K562 (cell line): ENCODE measurements around the gene MYO18A. TPM values are rescaled to one million over a fixed set of nuclear protein-coding genes. Genes with fewer than 3 reads are reported as not detected.
A peak's percentile ranks its signal among the peaks of the same experiment; 100 is the strongest.

Experiments
- ATAC-seq: fragments of 200-7000 bp; cut with Tn5 transposase; 3 replicates; pipeline ENCODE4 v1.9.1; 2020; ENCODE audit warnings: moderate library complexity
- BruUV-seq: library from RNA; stranded (reverse); fragments of 400-500 nt; replicated peaks from 2 replicates; lab custom pipeline; 2021; lab: Mats Ljungman, UMichigan
- CTCF ChIA-PET: fragments of 300-600 bp; formaldehyde crosslinking; extraction: SDS; loops from one replicate; lab custom pipeline; 2021; ENCODE audit warnings: low intra/inter-chr PET ratio; lab: Yijun Ruan, JAX
- POLR2A ChIA-PET: fragments of 300-600, 350-650 bp; sonication (Branson Sonifier 250); formaldehyde crosslinking; extraction: SDS; loops from one replicate; lab custom pipeline; 2021; ENCODE audit warnings: antibody characterized with exemption, inconsistent platforms; lab: Yijun Ruan, JAX
- DNase-seq, 4 experiments: peaks; one replicate each; pipeline versions ENCODE4 v3.0.0 to v3.0.0-alpha.2; 2011 to 2018; ENCODE audit warnings: low spot score in 3 of 4, mixed read lengths in 3 of 4; ENCODE audit errors: extremely low read depth in 1 of 4
- FAIRE-seq: peaks from 2 replicates; lab custom pipeline; 2011; peaks lifted over from hg19 to GRCh38; lab: Jason Lieb, UNC
- H2AFZ ChIP-seq: 2 replicates; pipeline ENCODE4 v1.6.0; 2011; ENCODE audit warnings: low read depth, low read length, control low read depth, inconsistent platforms
- H3K27ac ChIP-seq: fragments of 200-600 bp; 3 replicates; pipeline ENCODE4 v1.8.0; 2011; ENCODE audit warnings: low read depth, mild to moderate bottlenecking, control low read depth, inconsistent platforms, low read length, moderate library complexity, mixed read lengths; ENCODE audit errors: extremely low read depth
- H3K27me3 ChIP-seq, 2 experiments: fragments of 300-600 bp in 1 of 2; 2 replicates in 1 of 2; 3 replicates in 1 of 2; pipeline versions ENCODE4 v1.6.0 to v1.8.0; 2011; ENCODE audit warnings: inconsistent platforms in 2 of 2, low read length in 2 of 2, mild to moderate bottlenecking in 1 of 2, mixed read lengths in 1 of 2, moderate library complexity in 1 of 2; ENCODE audit not compliant: control insufficient read depth in 2 of 2, insufficient read depth in 2 of 2
- H3K36me3 ChIP-seq: fragments of 300-600 bp; 3 replicates; pipeline ENCODE4 v1.8.0; 2011; ENCODE audit warnings: mild to moderate bottlenecking, low read length, inconsistent platforms; ENCODE audit not compliant: control insufficient read depth, insufficient read depth
- H3K4me1 ChIP-seq, 2 experiments: fragments of 200-600 bp in 1 of 2; replicated peaks in 1 of 2; 2 replicates in 1 of 2; 3 replicates in 1 of 2; pipeline versions ENCODE4 v1.5.1 to v1.8.0; 2011; ENCODE audit warnings: inconsistent platforms in 2 of 2, low read length in 2 of 2, mild to moderate bottlenecking in 1 of 2, mixed read lengths in 1 of 2, moderate library complexity in 1 of 2; ENCODE audit not compliant: control insufficient read depth in 2 of 2, insufficient read depth in 2 of 2
- H3K4me2 ChIP-seq: 2 replicates; pipeline ENCODE4 v1.6.1; 2011; ENCODE audit warnings: low read length, control low read depth, inconsistent platforms, mixed read lengths; ENCODE audit not compliant: insufficient read depth
- H3K4me3 ChIP-seq: fragments of 200-600 bp; sonication (generic), shearing (Covaris generic); 2 replicates; pipeline ENCODE4 v1.5.1; 2016; ENCODE audit warnings: control low read depth, inconsistent platforms
- H3K79me2 ChIP-seq: fragments of 200-600 bp; 3 replicates; pipeline ENCODE4 v1.8.0; 2011; ENCODE audit warnings: low read length, inconsistent platforms; ENCODE audit not compliant: control insufficient read depth, insufficient read depth
- H3K9ac ChIP-seq, 2 experiments: 2 replicates each; pipeline versions ENCODE4 v1.6.0 to v1.6.1; 2011; ENCODE audit warnings: low read depth in 2 of 2, low read length in 2 of 2, control low read depth in 1 of 2, inconsistent platforms in 1 of 2, mild to moderate bottlenecking in 1 of 2, mixed read lengths in 1 of 2; ENCODE audit not compliant: insufficient read depth in 1 of 2
- H3K9me1 ChIP-seq: one replicate; pipeline ENCODE4 v1.6.0; 2011; ENCODE audit warnings: inconsistent platforms, mild to moderate bottlenecking, low read length, moderate library complexity; ENCODE audit not compliant: control insufficient read depth, insufficient read depth
- H3K9me3 ChIP-seq: replicated peaks from 2 replicates; pipeline ENCODE4 v1.5.1; 2011; ENCODE audit warnings: low read depth, low read length, inconsistent platforms; ENCODE audit not compliant: control insufficient read depth, insufficient read depth
- H4K20me1 ChIP-seq: replicated peaks from 2 replicates; pipeline ENCODE4 v1.6.1; 2011; ENCODE audit warnings: low read length, inconsistent platforms, mixed read lengths; ENCODE audit not compliant: control insufficient read depth, insufficient read depth
- ESRRB ChIP-seq: fragments of 250-450 bp; sonication (Bioruptor Pico); IDR thresholded peaks from 2 replicates; pipeline ENCODE4 v1.5.0; 2020; ENCODE audit warnings: mild to moderate bottlenecking, moderate library complexity, borderline replicate concordance
- IFI16 ChIP-seq: fragments of 250-450 bp; sonication (Bioruptor Pico); IDR thresholded peaks from 2 replicates; pipeline ENCODE4 v2.1.2; 2022; ENCODE audit warnings: mild to moderate bottlenecking, inconsistent platforms
- MCM3 ChIP-seq: fragments of 450-650 bp; IDR thresholded peaks from 2 replicates; pipeline ENCODE4 v1.6.1; 2016
- POU5F1 ChIP-seq: fragments of 150-350 bp; IDR thresholded peaks from 2 replicates; pipeline ENCODE4 v1.6.1; 2014; ENCODE audit warnings: borderline replicate concordance, low read length, low read depth, mild to moderate bottlenecking; ENCODE audit not compliant: partially characterized antibody
- SUPT5H ChIP-seq: fragments of 450-650 bp; IDR thresholded peaks from 2 replicates; pipeline ENCODE4 v1.6.1; 2016
- ZNF263 ChIP-seq: sonication (generic); formaldehyde crosslinking; IDR thresholded peaks from 2 replicates; pipeline ENCODE4 v1.8.0; 2022; ENCODE audit warnings: mild to moderate bottlenecking, missing genetic modification reagents, borderline replicate concordance
- WGBS: fragments of 100-300 bp; shearing (Covaris generic); methylation state at CpG from one replicate; pipeline ENCODE4 v1.1.6; 2016; ENCODE audit warnings: low coverage, mixed read lengths; ENCODE audit not compliant: insufficient coverage; ENCODE audit errors: missing lambda C conversion rate; 5-methylcytosine and 5-hydroxymethylcytosine counted together
- in situ Hi-C: fragments of 300-500 bp; cut with MboI; formaldehyde crosslinking; loops from 4 replicates; pipeline ENCODE4 v1.15.0; 2018; ENCODE audit warnings: inconsistent platforms, mixed read lengths
- intact Hi-C: fragments of 100-400 bp; cut with micrococcal nuclease; formaldehyde crosslinking; loops from 2 replicates; pipeline ENCODE4 v1.14.2; 2022
- polyA plus RNA-seq, 8 experiments: library from polyadenylated mRNA; depleted of rRNA in 4 of 8; stranded (reverse) in 5 of 8; unstranded in 3 of 8; fragments of >200 nt; fragmentation: Nextera tagmentation in 2 of 8; fragmentation: Illumina TruSeq in 1 of 8; extraction: Ambion mirVana in 2 of 8; extraction: Trizol in 1 of 8; gene quantifications; 2 replicates each; pipeline versions ENCODE4 v1.2.1 to v1.2.3, GENCODE V29; 2011 to 2014; ENCODE audit warnings: inconsistent platforms in 1 of 8, missing spikeins in 1 of 8
- total RNA-seq, 7 experiments: library from RNA; depleted of rRNA in 6 of 7; stranded (reverse); fragments of >200 nt in 6 of 7; fragmentation: Illumina TruSeq in 2 of 7; extraction: Trizol in 2 of 7; gene quantifications; 2 replicates each; pipeline versions ENCODE4 v1.2.1 to v1.2.3, GENCODE V29; 2011 to 2021; ENCODE audit warnings: low replicate concordance in 1 of 7

MYO18A gene
- total and polyA plus RNA-seq, 9 of the 15 experiments (the other 6 are each of a cell fraction or from before 2014, with no cell fraction given), result 2.5 to 65.4 (median 17.1) TPM

- TF ChIP-seq IFI16 (CRISPR knock-in tag), result no peak
Observed at GRCh38 chr17:29129731-29130130, 50.5 kb downstream of the MYO18A start (continued).

- Histone ChIP-seq H3K36me3 (peaks cover 8% of the 10 kb centered on the region; the same call in 2 of the 3 replicates), H3K9ac (peak overlapping the region in 1 of 2 experiments; percentile 62; a peak in 2 of 4 replicates), H3K4me2 (no peak overlapping the region), H3K27ac (no peak overlapping the region), H3K4me3 (no peak overlapping the region), H4K20me1 (peaks cover 37% of the 10 kb centered on the region), H3K79me2 (peaks cover 43% of the 10 kb centered on the region), H3K4me1 (peaks cover 37 to 55% of the 10 kb centered on the region in 2 experiments), H2AFZ (no peak overlapping the region), H3K27me3 (no peaks in the 10 kb centered on the region), H3K9me3 (no peaks in the 10 kb centered on the region), H3K9me1 (peaks cover 11% of the 10 kb centered on the region)
- BruUV-seq, result no TSS peak
- in situ Hi-C loops (no loop called here), intact Hi-C loops (no loop called here)
- no peak for FAIRE-seq
- CTCF ChIA-PET, result no interaction called here
- TF ChIP-seq ESRRB (CRISPR knock-in tag), result no peak
- no peak for DNase-seq
- 81% methylated on average over 5 of the region's 10 CpGs for WGBS
- POLR2A ChIA-PET, result interaction anchor here (0.5 to 1.6 kb wide), 5 partner anchors 8 to 228 kb away, joined by 3 to 4 read pairs (median 3); no protein-coding TSS in a partner anchor
- ATAC-seq, result no peak
Observed at GRCh38 chr17:29127840-29128239, 52.4 kb downstream of the MYO18A start.

GRCh38 chr17:29126268-29126930 is 53.8 kb downstream of the MYO18A start:
- ATAC-seq (no peak), DNase-seq (no peak), FAIRE-seq (no peak)
- peaks cover 24 to 44% of the 10 kb centered on the region in 2 experiments for H3K4me1 ChIP-seq
- H3K27ac ChIP-seq, result no peak overlapping the region
- H3K9me3 ChIP-seq, result no peaks in the 10 kb centered on the region
- peaks cover 19% of the 10 kb centered on the region; the same call in 2 of the 3 replicates for H3K36me3 ChIP-seq
- intact Hi-C loops, result no loop called here
- in situ Hi-C loops, result no loop called here
- no peak overlapping the region for H2AFZ ChIP-seq
- peaks cover 32% of the 10 kb centered on the region for H3K79me2 ChIP-seq
- no peaks in the 10 kb centered on the region for H3K27me3 ChIP-seq
- H3K9ac ChIP-seq, result peak overlapping the region in 1 of 2 experiments; percentile 31; a peak in 1 of 4 replicates
- H3K9me1 ChIP-seq, result peaks cover 7% of the 10 kb centered on the region
- BruUV-seq, result no TSS peak
- ChIA-PET POLR2A (interaction anchor here (0.6 to 0.7 kb wide), 3 partner anchors 129 to 418 kb away, joined by 3 read pairs; no protein-coding TSS in a partner anchor), CTCF (no interaction called here)
- no peak overlapping the region for H3K4me2 ChIP-seq
- peaks cover 24% of the 10 kb centered on the region for H4K20me1 ChIP-seq
- TF ChIP-seq MCM3 (no peak), POU5F1 (no peak), SUPT5H (no peak), ZNF263 (CRISPR knock-in tag) (peak; percentile 74)
- 95% methylated on average over 2 of the region's 8 CpGs for WGBS
- H3K4me3 ChIP-seq, result no peak overlapping the region
